ENCODE results near the gene MUC5AC. TPM values are rescaled to one million over a fixed set of nuclear protein-coding genes. Genes with fewer than 3 reads are reported as not detected.
"Not testable (repeated sequence)": the region's sequence is repeated elsewhere in the genome, so short reads cannot be mapped to it uniquely, and the experiment has no call there.

MUC5AC gene
- total RNA-seq, 1 donor from 2014 or later = not detected

DNA sequence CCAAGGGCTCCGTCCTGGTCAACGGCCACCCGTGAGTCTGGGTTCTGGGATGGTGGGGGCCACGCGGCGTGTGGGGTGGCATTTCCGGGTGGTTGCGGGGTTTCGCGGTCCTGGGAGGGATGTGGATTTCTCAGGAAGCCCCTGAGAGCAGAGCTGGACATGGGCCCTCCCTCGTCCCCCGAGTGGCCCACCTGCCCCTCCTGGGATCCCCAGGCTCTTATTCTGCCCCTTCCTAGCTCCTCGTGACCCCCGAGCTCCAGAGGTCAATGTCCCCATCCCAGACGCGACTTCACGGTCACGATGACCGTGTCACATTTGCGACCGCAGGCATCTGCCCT is 4.4 kb downstream of the MUC5AC start:
- Mint-ChIP-seq H3K36me3 (ENCODE audit: low read depth, unreplicated experiment) (no peaks in the 10 kb centered on the region), H3K4me3 (ENCODE audit: unreplicated experiment) (no peak overlapping the region), H3K27me3 (ENCODE audit: unreplicated experiment) (no peaks in the 10 kb centered on the region), H3K9me3 (ENCODE audit: unreplicated experiment) (no peaks in the 10 kb centered on the region), H3K4me1 (ENCODE audit: unreplicated experiment) (no peaks in the 10 kb centered on the region), H3K27ac (ENCODE audit: unreplicated experiment) (no peak overlapping the region)
- no peak for DNase-seq (ENCODE audit: low spot score)
- TF ChIP-seq, protein P1, sequence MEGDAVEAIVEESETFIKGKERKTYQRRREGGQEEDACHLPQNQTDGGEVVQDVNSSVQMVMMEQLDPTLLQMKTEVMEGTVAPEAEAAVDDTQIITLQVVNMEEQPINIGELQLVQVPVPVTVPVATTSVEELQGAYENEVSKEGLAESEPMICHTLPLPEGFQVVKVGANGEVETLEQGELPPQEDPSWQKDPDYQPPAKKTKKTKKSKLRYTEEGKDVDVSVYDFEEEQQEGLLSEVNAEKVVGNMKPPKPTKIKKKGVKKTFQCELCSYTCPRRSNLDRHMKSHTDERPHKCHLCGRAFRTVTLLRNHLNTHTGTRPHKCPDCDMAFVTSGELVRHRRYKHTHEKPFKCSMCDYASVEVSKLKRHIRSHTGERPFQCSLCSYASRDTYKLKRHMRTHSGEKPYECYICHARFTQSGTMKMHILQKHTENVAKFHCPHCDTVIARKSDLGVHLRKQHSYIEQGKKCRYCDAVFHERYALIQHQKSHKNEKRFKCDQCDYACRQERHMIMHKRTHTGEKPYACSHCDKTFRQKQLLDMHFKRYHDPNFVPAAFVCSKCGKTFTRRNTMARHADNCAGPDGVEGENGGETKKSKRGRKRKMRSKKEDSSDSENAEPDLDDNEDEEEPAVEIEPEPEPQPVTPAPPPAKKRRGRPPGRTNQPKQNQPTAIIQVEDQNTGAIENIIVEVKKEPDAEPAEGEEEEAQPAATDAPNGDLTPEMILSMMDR (IDR thresholded peaks at IDR 0.05; ENCODE audit: unreplicated experiment) = no peak

- Mint-ChIP-seq H3K36me3 (ENCODE audit: low read depth, unreplicated experiment) (no peaks in the 10 kb centered on the region), H3K9me3 (ENCODE audit: unreplicated experiment) (no peaks in the 10 kb centered on the region), H3K27ac (ENCODE audit: unreplicated experiment) (no peak overlapping the region), H3K27me3 (ENCODE audit: unreplicated experiment) (no peaks in the 10 kb centered on the region), H3K4me1 (ENCODE audit: unreplicated experiment) (no peaks in the 10 kb centered on the region), H3K4me3 (ENCODE audit: unreplicated experiment) (no peak overlapping the region)
- no peak for DNase-seq (ENCODE audit: low spot score)
- TF ChIP-seq, protein P1 (IDR thresholded peaks at IDR 0.05; ENCODE audit: unreplicated experiment) = no peak
Measured at GRCh38 chr11:1162491-1163311, 4.9 kb downstream of the MUC5AC start.

DNA sequence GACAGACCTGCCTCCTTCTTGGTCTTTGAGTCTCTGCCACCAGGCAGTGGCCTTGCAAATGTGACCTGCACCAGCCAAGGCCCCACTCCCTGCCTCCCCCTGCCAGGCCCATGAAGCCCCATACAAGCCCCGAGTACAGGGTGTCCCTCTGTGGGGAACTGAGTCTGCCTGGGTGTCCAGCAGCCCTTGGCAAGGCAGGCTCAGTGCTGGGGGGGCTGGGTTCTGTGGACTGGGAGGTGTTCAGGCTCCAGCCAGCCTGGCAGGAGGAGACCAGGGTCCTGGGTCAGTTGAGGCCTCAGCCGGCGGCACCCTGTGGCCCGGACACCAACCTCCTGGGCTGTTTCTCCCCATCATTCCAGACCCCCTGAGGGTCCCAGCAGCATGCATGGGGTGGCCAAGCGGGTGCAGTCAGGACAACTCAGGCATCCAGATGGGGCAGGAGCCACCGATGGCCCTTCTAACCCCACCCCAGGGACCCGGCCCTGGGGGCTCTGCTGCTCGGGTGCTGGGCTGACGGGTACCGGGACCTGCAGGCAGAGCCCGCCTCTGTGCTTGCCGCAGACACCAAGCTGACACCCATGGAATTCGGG is 5.7 kb downstream of the MUC5AC start:
- no peak overlapping the region for H3K27ac Mint-ChIP-seq (ENCODE audit: unreplicated experiment)

GRCh38 chr11:1163911-1164735 is 6.4 kb downstream of the MUC5AC start:
- no peaks in the 10 kb centered on the region for H3K9me3 Mint-ChIP-seq (ENCODE audit: unreplicated experiment)
- TF ChIP-seq, protein P1 (IDR thresholded peaks at IDR 0.05; ENCODE audit: unreplicated experiment) = no peak
- no peak for DNase-seq (ENCODE audit: low spot score)
- H3K4me3 Mint-ChIP-seq (ENCODE audit: unreplicated experiment) = no peak overlapping the region
- H3K27me3 Mint-ChIP-seq (ENCODE audit: unreplicated experiment) = no peaks in the 10 kb centered on the region
- H3K27ac Mint-ChIP-seq (ENCODE audit: unreplicated experiment) = no peak overlapping the region
- no peaks in the 10 kb centered on the region for H3K4me1 Mint-ChIP-seq (ENCODE audit: unreplicated experiment)
- H3K36me3 Mint-ChIP-seq (ENCODE audit: low read depth, unreplicated experiment) = no peaks in the 10 kb centered on the region

More for the DNA sequence above, 5.7 kb downstream of the MUC5AC start:
- DNase-seq (ENCODE audit: low spot score) = no peak
- Mint-ChIP-seq H3K27me3 (ENCODE audit: unreplicated experiment) (no peaks in the 10 kb centered on the region), H3K9me3 (ENCODE audit: unreplicated experiment) (no peaks in the 10 kb centered on the region), H3K36me3 (ENCODE audit: low read depth, unreplicated experiment) (no peaks in the 10 kb centered on the region), H3K4me3 (ENCODE audit: unreplicated experiment) (no peak overlapping the region), H3K4me1 (ENCODE audit: unreplicated experiment) (no peaks in the 10 kb centered on the region)
- TF ChIP-seq, protein P1 (IDR thresholded peaks at IDR 0.05; ENCODE audit: unreplicated experiment) = no peak

GRCh38 chr11:1164779-1165255 is 7.1 kb downstream of the MUC5AC start:
- not testable (repeated sequence) for H3K4me3 Mint-ChIP-seq (ENCODE audit: unreplicated experiment); H3K27ac Mint-ChIP-seq (ENCODE audit: unreplicated experiment); H3K27me3 Mint-ChIP-seq (ENCODE audit: unreplicated experiment); DNase-seq (ENCODE audit: low spot score); H3K4me1 Mint-ChIP-seq (ENCODE audit: unreplicated experiment); H3K36me3 Mint-ChIP-seq (ENCODE audit: low read depth, unreplicated experiment); H3K9me3 Mint-ChIP-seq (ENCODE audit: unreplicated experiment)
